Mesothelial cell of epicardium (in vitro differentiated cells): Measurements from ENCODE around the gene FHIT. TPM values are rescaled to one million over a fixed set of nuclear protein-coding genes. Genes with fewer than 3 reads are reported as not detected.

Experiments
- DNase-seq, 2 experiments: peaks; one replicate each; pipeline ENCODE4 v3.0.0; 2021; ENCODE audit warnings: low spot score in 2 of 2; ENCODE audit not compliant: unreplicated experiment in 2 of 2
- H3K27ac Mint-ChIP-seq: 2 replicates; pipeline ENCODE4 v1.8.0; 2021; ENCODE audit warnings: mixed read lengths
- H3K27me3 Mint-ChIP-seq: 2 replicates; pipeline ENCODE4 v1.8.0; 2021; ENCODE audit warnings: low read depth, mixed read lengths
- H3K36me3 Mint-ChIP-seq: 2 replicates; pipeline ENCODE4 v1.8.0; 2021; ENCODE audit warnings: mixed read lengths
- H3K4me1 Mint-ChIP-seq: 2 replicates; pipeline ENCODE4 v1.8.0; 2021; ENCODE audit warnings: mixed read lengths
- H3K4me3 Mint-ChIP-seq: 2 replicates; pipeline ENCODE4 v1.8.0; 2021; ENCODE audit warnings: mild to moderate bottlenecking, moderate library complexity, mixed read lengths
- H3K9me3 Mint-ChIP-seq: 2 replicates; pipeline ENCODE4 v1.8.0; 2021; ENCODE audit warnings: mixed read lengths
- total RNA-seq: library from RNA; stranded (reverse); gene quantifications from 3 replicates; pipeline ENCODE4 v1.2.1, GENCODE V29; 2021
- TF ChIP-seq, protein P1 (sequence below): fragments of 200-600 bp; sonication (generic); IDR thresholded peaks from one replicate; pipeline ENCODE4 v1.5.0; 2021; ENCODE audit warnings: antibody characterized with exemption; ENCODE audit not compliant: unreplicated experiment

FHIT gene
- total RNA-seq, 1 donor from 2014 or later, result 10.7 TPM

DNA sequence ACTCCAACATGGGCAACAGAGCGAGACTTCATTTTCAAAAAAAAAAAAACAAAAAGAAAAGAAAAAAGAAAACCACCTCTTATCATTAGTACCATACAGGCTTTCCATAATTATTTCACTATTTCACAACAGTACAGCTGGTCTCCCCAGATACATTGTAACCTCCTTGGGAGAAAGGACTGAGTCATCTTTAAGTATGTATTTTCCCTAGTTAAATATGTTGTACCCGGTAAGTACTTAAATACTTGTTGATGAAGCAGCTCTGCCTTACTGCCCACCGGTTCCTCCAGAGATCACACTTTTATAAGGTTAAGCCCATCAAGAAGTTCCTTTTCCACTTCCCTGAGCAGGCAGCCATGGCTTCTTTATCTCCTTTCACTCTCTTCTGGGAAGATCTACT lies 1412.0 kb downstream of the FHIT start:
- TF ChIP-seq, protein P1, sequence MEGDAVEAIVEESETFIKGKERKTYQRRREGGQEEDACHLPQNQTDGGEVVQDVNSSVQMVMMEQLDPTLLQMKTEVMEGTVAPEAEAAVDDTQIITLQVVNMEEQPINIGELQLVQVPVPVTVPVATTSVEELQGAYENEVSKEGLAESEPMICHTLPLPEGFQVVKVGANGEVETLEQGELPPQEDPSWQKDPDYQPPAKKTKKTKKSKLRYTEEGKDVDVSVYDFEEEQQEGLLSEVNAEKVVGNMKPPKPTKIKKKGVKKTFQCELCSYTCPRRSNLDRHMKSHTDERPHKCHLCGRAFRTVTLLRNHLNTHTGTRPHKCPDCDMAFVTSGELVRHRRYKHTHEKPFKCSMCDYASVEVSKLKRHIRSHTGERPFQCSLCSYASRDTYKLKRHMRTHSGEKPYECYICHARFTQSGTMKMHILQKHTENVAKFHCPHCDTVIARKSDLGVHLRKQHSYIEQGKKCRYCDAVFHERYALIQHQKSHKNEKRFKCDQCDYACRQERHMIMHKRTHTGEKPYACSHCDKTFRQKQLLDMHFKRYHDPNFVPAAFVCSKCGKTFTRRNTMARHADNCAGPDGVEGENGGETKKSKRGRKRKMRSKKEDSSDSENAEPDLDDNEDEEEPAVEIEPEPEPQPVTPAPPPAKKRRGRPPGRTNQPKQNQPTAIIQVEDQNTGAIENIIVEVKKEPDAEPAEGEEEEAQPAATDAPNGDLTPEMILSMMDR, result no peak
- no peak overlapping the region for H3K4me3 Mint-ChIP-seq
- no peak overlapping the region for H3K27ac Mint-ChIP-seq
- H3K4me1 Mint-ChIP-seq, result no peaks in the 10 kb centered on the region
- H3K9me3 Mint-ChIP-seq, result peaks cover 16% of the 10 kb centered on the region
- H3K27me3 Mint-ChIP-seq, result peaks cover 2% of the 10 kb centered on the region
- DNase-seq, result no peak
- no peaks in the 10 kb centered on the region for H3K36me3 Mint-ChIP-seq

DNA sequence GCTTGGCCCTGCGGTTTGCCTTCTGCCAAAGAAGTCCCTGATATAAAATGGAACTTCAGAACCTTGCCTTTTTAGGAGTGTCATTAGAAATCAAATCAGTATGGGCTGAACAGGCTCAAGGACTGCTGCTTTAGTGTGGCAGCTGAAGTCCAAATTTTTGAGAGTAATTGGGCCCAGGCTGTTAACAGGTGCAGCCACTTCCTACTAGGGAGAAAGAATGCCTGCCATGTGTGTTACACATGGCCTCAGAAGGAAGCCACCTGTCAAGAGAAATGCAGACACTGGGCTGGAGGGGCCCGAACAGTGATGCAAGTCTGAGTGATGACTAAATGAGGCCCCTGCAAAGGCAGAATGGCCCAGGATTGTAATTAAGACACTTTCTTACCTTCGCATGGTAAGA lies 1414.7 kb downstream of the FHIT start:
- TF ChIP-seq, protein P1, result no peak
- Mint-ChIP-seq H3K27me3 (peaks cover 4% of the 10 kb centered on the region), H3K36me3 (no peaks in the 10 kb centered on the region), H3K4me1 (no peaks in the 10 kb centered on the region), H3K9me3 (peaks cover 14% of the 10 kb centered on the region), H3K4me3 (no peak overlapping the region), H3K27ac (no peak overlapping the region)
- no peak for DNase-seq

- no peak overlapping the region for H3K4me3 Mint-ChIP-seq
- peaks cover 14% of the 10 kb centered on the region for H3K9me3 Mint-ChIP-seq
- no peak overlapping the region for H3K27ac Mint-ChIP-seq
- no peaks in the 10 kb centered on the region for H3K36me3 Mint-ChIP-seq
- TF ChIP-seq, protein P1, result no peak
- H3K27me3 Mint-ChIP-seq, result peaks cover 4% of the 10 kb centered on the region
- peaks cover 7% of the 10 kb centered on the region for H3K4me1 Mint-ChIP-seq
- DNase-seq, result no peak
Measured at GRCh38 chr3:59832702-59833101, 1418.5 kb downstream of the FHIT start.

DNA sequence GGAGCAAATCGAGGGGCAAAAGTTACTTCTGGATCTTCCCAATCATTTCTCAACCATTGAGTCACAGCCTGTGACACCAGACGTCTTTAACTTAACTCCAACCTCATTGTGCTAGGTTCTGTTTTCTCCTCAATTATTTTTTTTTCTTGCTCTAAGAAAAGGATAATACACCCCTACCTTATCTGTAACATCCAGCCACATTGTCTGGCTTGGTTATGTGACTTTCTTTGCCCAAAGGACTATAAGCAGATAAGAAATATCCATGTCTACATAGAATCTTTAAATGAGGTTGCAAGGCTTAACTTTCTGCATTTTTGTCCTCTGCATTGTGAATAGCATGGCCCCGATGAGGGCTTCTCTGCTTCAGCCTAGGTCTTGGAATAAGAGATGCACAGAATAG lies 1419.0 kb downstream of the FHIT start:
- Mint-ChIP-seq H3K27me3 (peaks cover 4% of the 10 kb centered on the region), H3K27ac (no peak overlapping the region), H3K4me3 (no peak overlapping the region), H3K4me1 (peaks cover 7% of the 10 kb centered on the region), H3K9me3 (peaks cover 14% of the 10 kb centered on the region), H3K36me3 (no peaks in the 10 kb centered on the region)
- TF ChIP-seq, protein P1, result no peak
- DNase-seq, result no peak

DNA sequence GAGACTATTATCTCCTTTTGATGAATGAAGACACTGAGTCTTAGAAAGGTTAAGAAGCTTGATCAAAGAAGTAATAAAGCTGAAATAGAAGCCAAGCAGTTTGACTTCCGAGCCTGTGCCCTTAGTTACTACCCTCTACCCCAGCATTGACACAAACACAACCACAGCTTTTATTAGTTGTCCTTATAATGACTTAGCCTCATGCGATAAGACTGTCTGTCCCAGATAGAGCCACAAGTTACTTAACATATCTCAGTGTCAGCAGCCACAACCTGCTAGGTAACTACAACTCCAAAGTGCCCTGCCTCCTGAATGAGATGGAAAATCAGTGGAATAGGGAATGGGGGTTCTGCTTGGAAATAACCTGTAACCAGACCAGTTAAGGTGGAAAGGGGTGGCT lies 1419.9 kb downstream of the FHIT start:
- peaks cover 14% of the 10 kb centered on the region for H3K9me3 Mint-ChIP-seq
- H3K36me3 Mint-ChIP-seq, result no peaks in the 10 kb centered on the region
- no peak overlapping the region for H3K4me3 Mint-ChIP-seq
- peaks cover 7% of the 10 kb centered on the region for H3K4me1 Mint-ChIP-seq
- DNase-seq, result no peak
- H3K27me3 Mint-ChIP-seq, result peaks cover 4% of the 10 kb centered on the region
- no peak overlapping the region for H3K27ac Mint-ChIP-seq
- TF ChIP-seq, protein P1, result no peak

DNA sequence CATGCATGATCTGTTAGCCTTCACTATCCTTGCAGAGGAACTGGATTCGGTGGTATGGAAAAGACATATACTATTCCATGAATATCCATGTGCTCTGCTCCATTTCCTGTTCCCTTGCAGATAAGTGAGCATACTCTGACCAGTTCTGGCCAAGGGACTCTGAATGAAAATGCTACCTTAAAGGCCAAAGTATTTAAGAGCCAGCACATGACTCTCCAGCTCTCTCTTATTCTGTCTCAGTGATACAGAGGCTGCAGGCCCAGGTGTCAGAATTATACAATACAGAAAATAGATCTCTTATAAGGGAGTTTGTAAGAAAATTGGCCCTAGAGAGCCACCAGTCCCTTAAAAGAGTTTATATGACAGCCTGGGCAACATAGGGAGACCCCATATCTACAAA lies 1421.7 kb downstream of the FHIT start:
- Mint-ChIP-seq H3K36me3 (no peaks in the 10 kb centered on the region), H3K4me1 (peaks cover 14% of the 10 kb centered on the region), H3K4me3 (no peak overlapping the region), H3K27ac (no peak overlapping the region), H3K27me3 (peaks cover 4% of the 10 kb centered on the region), H3K9me3 (peaks cover 9% of the 10 kb centered on the region)
- DNase-seq, result no peak
- TF ChIP-seq, protein P1, result no peak
